K562 (cell line): ENCODE data around the gene PTPN11. TPM values are rescaled to one million over a fixed set of nuclear protein-coding genes. Genes with fewer than 3 reads are reported as not detected.

Experiments
- ARID1B ChIP-seq: fragments of 450-650 bp; IDR thresholded peaks from 2 replicates; pipeline ENCODE4 v1.6.1; 2016; ENCODE audit warnings: antibody characterized with exemption, mild to moderate bottlenecking, inconsistent platforms
- ARID3A ChIP-seq: IDR thresholded peaks from 2 replicates; pipeline ENCODE4 v1.6.1; 2012; ENCODE audit warnings: low read depth, low read length, improper control_type of control experiment, borderline replicate concordance
- ATF3 ChIP-seq, 2 experiments: fragments of 450-650 bp in 1 of 2; sonication (generic) in 1 of 2; formaldehyde crosslinking in 1 of 2; IDR thresholded peaks in 1 of 2; conservative IDR thresholded peaks in 1 of 2; 2 replicates each; pipeline versions ENCODE4 v1.6.1 to v1.8.1; 2016 to 2023; ENCODE audit warnings: mild to moderate bottlenecking in 2 of 2, moderate library complexity in 2 of 2, inconsistent platforms in 1 of 2, missing genetic modification reagents in 1 of 2
- ELF2 ChIP-seq: fragments of 250-450 bp; sonication (Bioruptor Pico); IDR thresholded peaks from 2 replicates; pipeline ENCODE4 v1.5.0; 2021; ENCODE audit warnings: mild to moderate bottlenecking
- EP400 ChIP-seq: fragments of 450-650 bp; IDR thresholded peaks from 2 replicates; pipeline ENCODE4 v1.6.1; 2017; ENCODE audit warnings: antibody characterized with exemption, mild to moderate bottlenecking, moderate library complexity
- HSF4 ChIP-seq: fragments of 250-450 bp; sonication (Bioruptor Pico); IDR thresholded peaks from 2 replicates; pipeline ENCODE4 v2.1.2; 2022; ENCODE audit warnings: mild to moderate bottlenecking, moderate library complexity, borderline replicate concordance
- L3MBTL2 ChIP-seq: fragments of 450-650 bp; IDR thresholded peaks from 2 replicates; pipeline ENCODE4 v1.6.1; 2016; ENCODE audit warnings: mild to moderate bottlenecking, moderate library complexity
- MAFF ChIP-seq: IDR thresholded peaks from 2 replicates; pipeline ENCODE4 v1.6.1; 2012; ENCODE audit warnings: low read length, improper control_type of control experiment
- TGIF2 ChIP-seq: sonication (generic); formaldehyde crosslinking; IDR thresholded peaks from 2 replicates; pipeline ENCODE4 v1.8.1; 2022; ENCODE audit warnings: mild to moderate bottlenecking, missing genetic modification reagents, moderate library complexity
- polyA plus RNA-seq, 8 experiments: library from polyadenylated mRNA; depleted of rRNA in 4 of 8; stranded (reverse) in 5 of 8; unstranded in 3 of 8; fragments of >200 nt; fragmentation: Nextera tagmentation in 2 of 8; fragmentation: Illumina TruSeq in 1 of 8; extraction: Ambion mirVana in 2 of 8; extraction: Trizol in 1 of 8; gene quantifications; 2 replicates each; pipeline versions ENCODE4 v1.2.1 to v1.2.3, GENCODE V29; 2011 to 2014; ENCODE audit warnings: inconsistent platforms in 1 of 8, missing spikeins in 1 of 8
- total RNA-seq, 7 experiments: library from RNA; depleted of rRNA in 6 of 7; stranded (reverse); fragments of >200 nt in 6 of 7; fragmentation: Illumina TruSeq in 2 of 7; extraction: Trizol in 2 of 7; gene quantifications; 2 replicates each; pipeline versions ENCODE4 v1.2.1 to v1.2.3, GENCODE V29; 2011 to 2021; ENCODE audit warnings: low replicate concordance in 1 of 7
- TF ChIP-seq, protein P1 (sequence below): sonication (generic); formaldehyde crosslinking; IDR thresholded peaks from 2 replicates; pipeline ENCODE4 v1.8.1; 2023; ENCODE audit warnings: mild to moderate bottlenecking, missing genetic modification reagents
- TF ChIP-seq, protein P2 (sequence below): fragments of 450-650 bp; IDR thresholded peaks from 2 replicates; pipeline ENCODE4 v1.6.1; 2016; ENCODE audit warnings: mild to moderate bottlenecking, moderate library complexity

Gene PTPN11
- total and polyA plus RNA-seq, 9 of the 15 experiments (the other 6 are each of a cell fraction or from before 2014, with no cell fraction given): 22.5 to 126 (median 79.7) TPM

DNA sequence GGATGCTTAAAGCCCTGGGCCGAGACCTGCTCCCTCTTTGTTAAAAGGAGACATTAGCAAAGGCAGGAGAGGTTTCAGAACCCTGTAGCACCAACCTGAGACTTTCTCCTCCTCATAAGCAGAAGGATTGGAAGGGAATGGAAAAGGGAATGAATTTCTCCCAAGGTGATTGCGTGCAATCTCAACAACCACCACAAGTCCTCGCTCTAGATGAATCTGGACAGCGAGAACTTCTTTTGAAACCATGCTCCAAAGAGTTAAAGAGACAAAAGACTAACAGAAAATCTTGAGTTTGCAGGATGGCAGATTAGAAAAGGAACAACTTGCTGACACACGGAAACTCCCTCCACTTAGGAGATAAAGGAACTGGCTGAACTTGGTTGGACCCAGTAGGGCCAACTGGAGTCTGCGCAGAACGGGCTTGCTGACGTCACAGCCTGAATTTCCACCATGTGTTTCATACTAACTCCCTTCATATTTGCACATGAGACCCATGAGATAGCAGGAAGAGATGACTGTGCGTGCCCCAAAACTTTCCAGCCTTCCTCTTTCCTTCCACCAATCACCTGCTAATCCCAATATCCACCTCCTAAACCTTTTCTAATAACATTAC, 137.0 kb downstream of the PTPN11 start (continued):
- TF ChIP-seq ARID1B (no peak), EP400 (no peak), ELF2 (CRISPR knock-in tag) (no peak), TGIF2 (no peak), MAFF (peak; percentile 44; the same call in 1 of the 2 replicates), ATF3 (IDR thresholded peaks at IDR 0.05) (peak; percentile 52; the same call in 1 of the 2 replicates), ATF3 (CRISPR knock-in tag; conservative IDR thresholded peaks at IDR 0.05) (no peak), HSF4 (CRISPR knock-in tag) (no peak), ARID3A (no peak), L3MBTL2 (peak; percentile 90)
- TF ChIP-seq, protein P1, sequence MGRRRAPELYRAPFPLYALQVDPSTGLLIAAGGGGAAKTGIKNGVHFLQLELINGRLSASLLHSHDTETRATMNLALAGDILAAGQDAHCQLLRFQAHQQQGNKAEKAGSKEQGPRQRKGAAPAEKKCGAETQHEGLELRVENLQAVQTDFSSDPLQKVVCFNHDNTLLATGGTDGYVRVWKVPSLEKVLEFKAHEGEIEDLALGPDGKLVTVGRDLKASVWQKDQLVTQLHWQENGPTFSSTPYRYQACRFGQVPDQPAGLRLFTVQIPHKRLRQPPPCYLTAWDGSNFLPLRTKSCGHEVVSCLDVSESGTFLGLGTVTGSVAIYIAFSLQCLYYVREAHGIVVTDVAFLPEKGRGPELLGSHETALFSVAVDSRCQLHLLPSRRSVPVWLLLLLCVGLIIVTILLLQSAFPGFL: no peak
- TF ChIP-seq, protein P2, sequence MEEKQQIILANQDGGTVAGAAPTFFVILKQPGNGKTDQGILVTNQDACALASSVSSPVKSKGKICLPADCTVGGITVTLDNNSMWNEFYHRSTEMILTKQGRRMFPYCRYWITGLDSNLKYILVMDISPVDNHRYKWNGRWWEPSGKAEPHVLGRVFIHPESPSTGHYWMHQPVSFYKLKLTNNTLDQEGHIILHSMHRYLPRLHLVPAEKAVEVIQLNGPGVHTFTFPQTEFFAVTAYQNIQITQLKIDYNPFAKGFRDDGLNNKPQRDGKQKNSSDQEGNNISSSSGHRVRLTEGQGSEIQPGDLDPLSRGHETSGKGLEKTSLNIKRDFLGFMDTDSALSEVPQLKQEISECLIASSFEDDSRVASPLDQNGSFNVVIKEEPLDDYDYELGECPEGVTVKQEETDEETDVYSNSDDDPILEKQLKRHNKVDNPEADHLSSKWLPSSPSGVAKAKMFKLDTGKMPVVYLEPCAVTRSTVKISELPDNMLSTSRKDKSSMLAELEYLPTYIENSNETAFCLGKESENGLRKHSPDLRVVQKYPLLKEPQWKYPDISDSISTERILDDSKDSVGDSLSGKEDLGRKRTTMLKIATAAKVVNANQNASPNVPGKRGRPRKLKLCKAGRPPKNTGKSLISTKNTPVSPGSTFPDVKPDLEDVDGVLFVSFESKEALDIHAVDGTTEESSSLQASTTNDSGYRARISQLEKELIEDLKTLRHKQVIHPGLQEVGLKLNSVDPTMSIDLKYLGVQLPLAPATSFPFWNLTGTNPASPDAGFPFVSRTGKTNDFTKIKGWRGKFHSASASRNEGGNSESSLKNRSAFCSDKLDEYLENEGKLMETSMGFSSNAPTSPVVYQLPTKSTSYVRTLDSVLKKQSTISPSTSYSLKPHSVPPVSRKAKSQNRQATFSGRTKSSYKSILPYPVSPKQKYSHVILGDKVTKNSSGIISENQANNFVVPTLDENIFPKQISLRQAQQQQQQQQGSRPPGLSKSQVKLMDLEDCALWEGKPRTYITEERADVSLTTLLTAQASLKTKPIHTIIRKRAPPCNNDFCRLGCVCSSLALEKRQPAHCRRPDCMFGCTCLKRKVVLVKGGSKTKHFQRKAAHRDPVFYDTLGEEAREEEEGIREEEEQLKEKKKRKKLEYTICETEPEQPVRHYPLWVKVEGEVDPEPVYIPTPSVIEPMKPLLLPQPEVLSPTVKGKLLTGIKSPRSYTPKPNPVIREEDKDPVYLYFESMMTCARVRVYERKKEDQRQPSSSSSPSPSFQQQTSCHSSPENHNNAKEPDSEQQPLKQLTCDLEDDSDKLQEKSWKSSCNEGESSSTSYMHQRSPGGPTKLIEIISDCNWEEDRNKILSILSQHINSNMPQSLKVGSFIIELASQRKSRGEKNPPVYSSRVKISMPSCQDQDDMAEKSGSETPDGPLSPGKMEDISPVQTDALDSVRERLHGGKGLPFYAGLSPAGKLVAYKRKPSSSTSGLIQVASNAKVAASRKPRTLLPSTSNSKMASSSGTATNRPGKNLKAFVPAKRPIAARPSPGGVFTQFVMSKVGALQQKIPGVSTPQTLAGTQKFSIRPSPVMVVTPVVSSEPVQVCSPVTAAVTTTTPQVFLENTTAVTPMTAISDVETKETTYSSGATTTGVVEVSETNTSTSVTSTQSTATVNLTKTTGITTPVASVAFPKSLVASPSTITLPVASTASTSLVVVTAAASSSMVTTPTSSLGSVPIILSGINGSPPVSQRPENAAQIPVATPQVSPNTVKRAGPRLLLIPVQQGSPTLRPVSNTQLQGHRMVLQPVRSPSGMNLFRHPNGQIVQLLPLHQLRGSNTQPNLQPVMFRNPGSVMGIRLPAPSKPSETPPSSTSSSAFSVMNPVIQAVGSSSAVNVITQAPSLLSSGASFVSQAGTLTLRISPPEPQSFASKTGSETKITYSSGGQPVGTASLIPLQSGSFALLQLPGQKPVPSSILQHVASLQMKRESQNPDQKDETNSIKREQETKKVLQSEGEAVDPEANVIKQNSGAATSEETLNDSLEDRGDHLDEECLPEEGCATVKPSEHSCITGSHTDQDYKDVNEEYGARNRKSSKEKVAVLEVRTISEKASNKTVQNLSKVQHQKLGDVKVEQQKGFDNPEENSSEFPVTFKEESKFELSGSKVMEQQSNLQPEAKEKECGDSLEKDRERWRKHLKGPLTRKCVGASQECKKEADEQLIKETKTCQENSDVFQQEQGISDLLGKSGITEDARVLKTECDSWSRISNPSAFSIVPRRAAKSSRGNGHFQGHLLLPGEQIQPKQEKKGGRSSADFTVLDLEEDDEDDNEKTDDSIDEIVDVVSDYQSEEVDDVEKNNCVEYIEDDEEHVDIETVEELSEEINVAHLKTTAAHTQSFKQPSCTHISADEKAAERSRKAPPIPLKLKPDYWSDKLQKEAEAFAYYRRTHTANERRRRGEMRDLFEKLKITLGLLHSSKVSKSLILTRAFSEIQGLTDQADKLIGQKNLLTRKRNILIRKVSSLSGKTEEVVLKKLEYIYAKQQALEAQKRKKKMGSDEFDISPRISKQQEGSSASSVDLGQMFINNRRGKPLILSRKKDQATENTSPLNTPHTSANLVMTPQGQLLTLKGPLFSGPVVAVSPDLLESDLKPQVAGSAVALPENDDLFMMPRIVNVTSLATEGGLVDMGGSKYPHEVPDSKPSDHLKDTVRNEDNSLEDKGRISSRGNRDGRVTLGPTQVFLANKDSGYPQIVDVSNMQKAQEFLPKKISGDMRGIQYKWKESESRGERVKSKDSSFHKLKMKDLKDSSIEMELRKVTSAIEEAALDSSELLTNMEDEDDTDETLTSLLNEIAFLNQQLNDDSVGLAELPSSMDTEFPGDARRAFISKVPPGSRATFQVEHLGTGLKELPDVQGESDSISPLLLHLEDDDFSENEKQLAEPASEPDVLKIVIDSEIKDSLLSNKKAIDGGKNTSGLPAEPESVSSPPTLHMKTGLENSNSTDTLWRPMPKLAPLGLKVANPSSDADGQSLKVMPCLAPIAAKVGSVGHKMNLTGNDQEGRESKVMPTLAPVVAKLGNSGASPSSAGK: peak; percentile 73
